Activated naive CD8-positive, alpha-beta T cell treated with anti-CD3 and anti-CD28 coated beads for 36 hours (primary cell): ENCODE results near the gene PCDHB7. TPM values are rescaled to one million over a fixed set of nuclear protein-coding genes. Genes with fewer than 3 reads are reported as not detected.
"Not testable (repeated sequence)": the region's sequence is repeated elsewhere in the genome, so short reads cannot be mapped to it uniquely, and the experiment has no call there.

Experiments
- DNase-seq: peaks from one replicate; pipeline ENCODE4 v3.0.0; 2021
- H3K27ac Mint-ChIP-seq: one replicate; pipeline ENCODE4 v1.8.0; 2022; ENCODE audit warnings: mild to moderate bottlenecking, moderate library complexity, mixed read lengths
- H3K27me3 Mint-ChIP-seq: one replicate; pipeline ENCODE4 v1.8.0; 2022; ENCODE audit warnings: mild to moderate bottlenecking, mixed read lengths
- H3K36me3 Mint-ChIP-seq: one replicate; pipeline ENCODE4 v1.8.0; 2021; ENCODE audit warnings: mild to moderate bottlenecking, mixed read lengths
- H3K4me1 Mint-ChIP-seq: one replicate; pipeline ENCODE4 v1.8.0; 2021; ENCODE audit warnings: mixed read lengths
- H3K4me3 Mint-ChIP-seq: one replicate; pipeline ENCODE4 v1.8.0; 2022; ENCODE audit warnings: mild to moderate bottlenecking, moderate library complexity, mixed read lengths
- H3K9me3 Mint-ChIP-seq: one replicate; pipeline ENCODE4 v1.8.0; 2022; ENCODE audit warnings: mixed read lengths
- total RNA-seq, 2 experiments: library from RNA; stranded (reverse); gene quantifications; one replicate each; pipeline ENCODE4 v1.2.3, GENCODE V29; 2021

The PCDHB7 gene
- not detected for total RNA-seq

- Mint-ChIP-seq H3K36me3 (peaks cover 8% of the 10 kb centered on the region), H3K9me3 (peaks cover 12% of the 10 kb centered on the region), H3K4me3 (no peak within 1 kb of the TSS), H3K27me3 (peaks cover 37% of the 10 kb centered on the region), H3K27ac (no peak within 1 kb of the TSS), H3K4me1 (peaks cover 2% of the 10 kb centered on the region)
- DNase-seq: no peak
Measured at GRCh38 chr5:141172381-141173204, at the start of gene PCDHB7. Gene PCDHB7 (plus strand): TSS chr5:141172644. CDS start chr5:141172836, 192 bp downstream.

- not testable (repeated sequence) for H3K4me3 Mint-ChIP-seq, H3K27ac Mint-ChIP-seq, H3K36me3 Mint-ChIP-seq, DNase-seq, H3K4me1 Mint-ChIP-seq
- Mint-ChIP-seq H3K27me3 (peaks cover 42% of the 10 kb centered on the region), H3K9me3 (peaks cover 10% of the 10 kb centered on the region)
Measured at GRCh38 chr5:141123396-141124135, 48.9 kb upstream of the PCDHB7 start.

GRCh38 chr5:141127305-141127704, 45.1 kb upstream of the PCDHB7 start:
- H3K27me3 Mint-ChIP-seq: peaks cover 37% of the 10 kb centered on the region

GRCh38 chr5:141135030-141135717, 37.3 kb upstream of the PCDHB7 start, which contains the start of gene PCDHB5:
Gene PCDHB5 (plus strand): TSS chr5:141135206. CDS start chr5:141135435, 229 bp downstream.
- Mint-ChIP-seq H3K4me1 (peaks cover 5% of the 10 kb centered on the region), H3K9me3 (peaks cover 27% of the 10 kb centered on the region), H3K27ac (no peak within 1 kb of the TSS), H3K27me3 (peaks cover 41% of the 10 kb centered on the region), H3K36me3 (peaks cover 13% of the 10 kb centered on the region), H3K4me3 (peak within 1 kb of the TSS; percentile 45)
- no peak for DNase-seq

More at GRCh38 chr5:141127305-141127704, 45.1 kb upstream of the PCDHB7 start:
- peaks cover 12% of the 10 kb centered on the region for H3K9me3 Mint-ChIP-seq
- no peaks in the 10 kb centered on the region for H3K4me1 Mint-ChIP-seq
- no peak for DNase-seq
- peaks cover 5% of the 10 kb centered on the region for H3K36me3 Mint-ChIP-seq
- no peak overlapping the region for H3K27ac Mint-ChIP-seq
- no peak overlapping the region for H3K4me3 Mint-ChIP-seq

GRCh38 chr5:141135718-141136266, 36.7 kb upstream of the PCDHB7 start:
- no peak for DNase-seq
- peaks cover 27% of the 10 kb centered on the region for H3K9me3 Mint-ChIP-seq
- H3K27ac Mint-ChIP-seq: no peak overlapping the region
- no peak overlapping the region for H3K4me3 Mint-ChIP-seq
- H3K27me3 Mint-ChIP-seq: peaks cover 37% of the 10 kb centered on the region
- peaks cover 13% of the 10 kb centered on the region for H3K36me3 Mint-ChIP-seq
- peaks cover 5% of the 10 kb centered on the region for H3K4me1 Mint-ChIP-seq

GRCh38 chr5:141137346-141137745, 35.1 kb upstream of the PCDHB7 start:
- H3K4me1 Mint-ChIP-seq, DNase-seq, H3K27ac Mint-ChIP-seq, H3K4me3 Mint-ChIP-seq: not testable (repeated sequence)
- H3K36me3 Mint-ChIP-seq: peaks cover 13% of the 10 kb centered on the region
- H3K9me3 Mint-ChIP-seq: peaks cover 25% of the 10 kb centered on the region
- peaks cover 44% of the 10 kb centered on the region for H3K27me3 Mint-ChIP-seq

GRCh38 chr5:141149812-141150211, 22.6 kb upstream of the PCDHB7 start, which contains the start of gene PCDHB6:
Gene PCDHB6 (plus strand): TSS chr5:141150057. CDS start chr5:141150258, 201 bp downstream.
- Mint-ChIP-seq H3K4me3 (no peak within 1 kb of the TSS), H3K9me3 (peaks cover 27% of the 10 kb centered on the region), H3K4me1 (no peaks in the 10 kb centered on the region), H3K27me3 (peaks cover 69% of the 10 kb centered on the region), H3K36me3 (peaks cover 11% of the 10 kb centered on the region), H3K27ac (no peak within 1 kb of the TSS)
- DNase-seq: no peak

GRCh38 chr5:141150224-141150992, 22.0 kb upstream of the PCDHB7 start:
- H3K4me1 Mint-ChIP-seq: no peaks in the 10 kb centered on the region
- H3K9me3 Mint-ChIP-seq: peaks cover 27% of the 10 kb centered on the region
- peaks cover 11% of the 10 kb centered on the region for H3K36me3 Mint-ChIP-seq
- peaks cover 68% of the 10 kb centered on the region for H3K27me3 Mint-ChIP-seq
- no peak overlapping the region for H3K4me3 Mint-ChIP-seq
- no peak for DNase-seq
- no peak overlapping the region for H3K27ac Mint-ChIP-seq

- Mint-ChIP-seq H3K4me3 (no peak overlapping the region), H3K36me3 (peaks cover 11% of the 10 kb centered on the region), H3K27me3 (peaks cover 72% of the 10 kb centered on the region), H3K9me3 (peaks cover 28% of the 10 kb centered on the region), H3K4me1 (no peaks in the 10 kb centered on the region), H3K27ac (no peak overlapping the region)
- no peak for DNase-seq
Measured at GRCh38 chr5:141150993-141151325, 21.5 kb upstream of the PCDHB7 start.

- H3K4me1 Mint-ChIP-seq, H3K4me3 Mint-ChIP-seq, DNase-seq, H3K27ac Mint-ChIP-seq: not testable (repeated sequence)
- Mint-ChIP-seq H3K36me3 (peaks cover 14% of the 10 kb centered on the region), H3K27me3 (peaks cover 72% of the 10 kb centered on the region), H3K9me3 (peaks cover 30% of the 10 kb centered on the region)
Measured at GRCh38 chr5:141151632-141152031, 20.8 kb upstream of the PCDHB7 start.

- H3K27me3 Mint-ChIP-seq: peaks cover 76% of the 10 kb centered on the region
- H3K9me3 Mint-ChIP-seq: peaks cover 34% of the 10 kb centered on the region
- not testable (repeated sequence) for DNase-seq, H3K4me3 Mint-ChIP-seq, H3K4me1 Mint-ChIP-seq, H3K27ac Mint-ChIP-seq
- H3K36me3 Mint-ChIP-seq: peaks cover 18% of the 10 kb centered on the region
Measured at GRCh38 chr5:141152096-141152495, 20.3 kb upstream of the PCDHB7 start.

GRCh38 chr5:141155540-141156374, 16.7 kb upstream of the PCDHB7 start:
- Mint-ChIP-seq H3K9me3 (peaks cover 31% of the 10 kb centered on the region), H3K27ac (no peak overlapping the region)

GRCh38 chr5:141157356-141157755, 15.1 kb upstream of the PCDHB7 start:
- H3K36me3 Mint-ChIP-seq: peaks cover 12% of the 10 kb centered on the region
- H3K27ac Mint-ChIP-seq, DNase-seq, H3K4me1 Mint-ChIP-seq, H3K4me3 Mint-ChIP-seq: not testable (repeated sequence)
- H3K27me3 Mint-ChIP-seq: peaks cover 53% of the 10 kb centered on the region
- H3K9me3 Mint-ChIP-seq: peaks cover 21% of the 10 kb centered on the region

More at GRCh38 chr5:141155540-141156374, 16.7 kb upstream of the PCDHB7 start:
- Mint-ChIP-seq H3K27me3 (peaks cover 60% of the 10 kb centered on the region), H3K36me3 (peaks cover 18% of the 10 kb centered on the region), H3K4me1 (no peaks in the 10 kb centered on the region), H3K4me3 (no peak overlapping the region)
- DNase-seq: no peak
